IMR-90 (cell line): ENCODE measurements around the gene CIRBP. TPM values are rescaled to one million over a fixed set of nuclear protein-coding genes. Genes with fewer than 3 reads are reported as not detected.

ENCODE experiments used
- ATAC-seq: fragments of 200-7000 bp; cut with Tn5 transposase; 2 replicates; pipeline ENCODE4 v1.9.1; 2020; ENCODE audit warnings: low read depth, mild to moderate bottlenecking, moderate library complexity
- BruUV-seq: library from RNA; stranded (reverse); fragments of 400-500 nt; replicated peaks from 2 replicates; lab custom pipeline; 2021; lab: Mats Ljungman, UMichigan
- CTCF ChIA-PET: fragments of 300-600 bp; formaldehyde crosslinking; extraction: SDS; loops from one replicate; lab custom pipeline; 2021; ENCODE audit warnings: antibody characterized with exemption; lab: Yijun Ruan, JAX
- POLR2A ChIA-PET: fragments of 300-600 bp; sonication (Branson Sonifier 250); formaldehyde crosslinking; loops from one replicate; lab custom pipeline; 2022; ENCODE audit warnings: antibody characterized with exemption; ENCODE audit not compliant: unreplicated experiment; lab: Charles Lee
- DNase-seq: peaks from one replicate; pipeline ENCODE4 v3.0.0; 2013
- H2AFZ ChIP-seq: replicated peaks from 2 replicates; pipeline ENCODE3; 2013; ENCODE audit warnings: low read length, mild to moderate bottlenecking; ENCODE audit not compliant: poor library complexity
- H2AK5ac ChIP-seq: 2 replicates; pipeline ENCODE4 v1.6.1; 2013; ENCODE audit warnings: low read depth, low read length, inconsistent platforms
- H2AK9ac ChIP-seq: replicated peaks from 2 replicates; pipeline ENCODE3; 2013; ENCODE audit warnings: mild to moderate bottlenecking, low read depth, low read length, moderate library complexity; ENCODE audit not compliant: poor library complexity
- H2BK120ac ChIP-seq: 2 replicates; pipeline ENCODE4 v1.6.1; 2013; ENCODE audit warnings: low read depth, low read length, inconsistent platforms
- H2BK15ac ChIP-seq: 3 replicates; pipeline ENCODE4 v1.6.1; 2013; ENCODE audit warnings: low read depth, low read length, inconsistent platforms
- H2BK20ac ChIP-seq: 2 replicates; pipeline ENCODE4 v1.6.1; 2013; ENCODE audit warnings: low read depth, mild to moderate bottlenecking, inconsistent platforms, low read length, moderate library complexity
- H2BK5ac ChIP-seq: 2 replicates; pipeline ENCODE4 v1.6.1; 2013; ENCODE audit warnings: mild to moderate bottlenecking, low read depth, low read length, inconsistent platforms; ENCODE audit not compliant: poor library complexity, severe bottlenecking
- H3K14ac ChIP-seq: replicated peaks from 2 replicates; pipeline ENCODE4 v1.6.1; 2013; ENCODE audit warnings: low read depth, low read length, inconsistent platforms
- H3K18ac ChIP-seq: 2 replicates; pipeline ENCODE4 v1.6.1; 2013; ENCODE audit warnings: low read depth, low read length, control low read depth
- H3K23ac ChIP-seq: 2 replicates; pipeline ENCODE4 v1.6.1; 2013; ENCODE audit warnings: low read depth, low read length, inconsistent platforms
- H3K27ac ChIP-seq: 2 replicates; pipeline ENCODE4 v1.5.1; 2013; ENCODE audit warnings: mild to moderate bottlenecking, control low read depth, low read length; ENCODE audit not compliant: insufficient read depth
- H3K27me3 ChIP-seq: 2 replicates; pipeline ENCODE4 v1.6.1; 2013; ENCODE audit warnings: low read length; ENCODE audit not compliant: control insufficient read depth, insufficient read depth
- H3K36me3 ChIP-seq: 2 replicates; pipeline ENCODE4 v1.6.1; 2013; ENCODE audit warnings: low read length, mixed read lengths; ENCODE audit not compliant: control insufficient read depth, insufficient read depth
- H3K4ac ChIP-seq: 2 replicates; pipeline ENCODE4 v1.6.1; 2013; ENCODE audit warnings: low read depth, low read length, inconsistent platforms
- H3K4me1 ChIP-seq: 2 replicates; pipeline ENCODE4 v1.6.1; 2013; ENCODE audit warnings: low read length, mixed read lengths; ENCODE audit not compliant: control insufficient read depth, insufficient read depth
- H3K4me2 ChIP-seq: 2 replicates; pipeline ENCODE4 v1.6.1; 2013; ENCODE audit warnings: low read depth, mild to moderate bottlenecking, control low read depth, low read length, moderate library complexity
- H3K4me3 ChIP-seq: 2 replicates; pipeline ENCODE4 v1.5.1; 2013; ENCODE audit warnings: low read depth, mild to moderate bottlenecking, control low read depth, low read length, moderate library complexity; ENCODE audit not compliant: insufficient read depth
- H3K56ac ChIP-seq: 2 replicates; pipeline ENCODE4 v1.6.1; 2013; ENCODE audit warnings: low read length, inconsistent platforms; ENCODE audit not compliant: insufficient read depth; ENCODE audit errors: extremely low read depth
- H3K79me1 ChIP-seq, 2 experiments: 2 replicates each; pipeline ENCODE4 v1.6.1; 2013; ENCODE audit warnings: low read length in 2 of 2, inconsistent platforms in 1 of 2, low read depth in 1 of 2
- H3K9ac ChIP-seq: 2 replicates; pipeline ENCODE4 v1.6.1; 2013; ENCODE audit warnings: low read depth, low read length, control low read depth
- H3K9me1 ChIP-seq: 2 replicates; pipeline ENCODE4 v1.6.1; 2013; ENCODE audit warnings: low read length, inconsistent platforms; ENCODE audit not compliant: insufficient read depth
- H3K9me3 ChIP-seq: 2 replicates; pipeline ENCODE4 v1.6.1; 2013; ENCODE audit warnings: low read length; ENCODE audit not compliant: control insufficient read depth, insufficient read depth
- H4K20me1 ChIP-seq: 2 replicates; pipeline ENCODE4 v1.6.1; 2013; ENCODE audit warnings: low read length, inconsistent platforms; ENCODE audit not compliant: insufficient read depth
- H4K5ac ChIP-seq: 2 replicates; pipeline ENCODE4 v1.6.1; 2013; ENCODE audit warnings: mild to moderate bottlenecking, low read depth, low read length, control low read depth
- H4K8ac ChIP-seq, 2 experiments: 2 replicates each; pipeline ENCODE4 v1.6.1; 2013; ENCODE audit warnings: low read depth in 2 of 2, low read length in 2 of 2, control low read depth in 1 of 2, inconsistent platforms in 1 of 2
- H4K91ac ChIP-seq: 2 replicates; pipeline ENCODE4 v1.6.1; 2013; ENCODE audit warnings: low read depth, low read length, inconsistent platforms; ENCODE audit not compliant: insufficient read depth
- MAFK ChIP-seq: IDR thresholded peaks from 2 replicates; pipeline ENCODE4 v1.6.1; 2012; ENCODE audit warnings: low read depth, low read length, improper control_type of control experiment
- POLR2A ChIP-seq: IDR thresholded peaks from 2 replicates; pipeline ENCODE4 v1.6.1; 2012; ENCODE audit warnings: mild to moderate bottlenecking, low read depth, low read length
- RCOR1 ChIP-seq: IDR thresholded peaks from 2 replicates; pipeline ENCODE4 v1.6.1; 2012; ENCODE audit warnings: mild to moderate bottlenecking, low read length, improper control_type of control experiment; ENCODE audit not compliant: insufficient replicate concordance
- WGBS, 2 experiments: methylation state at CpG; one replicate each; pipeline versions ENCODE4 v1.1.5 to v1.1.7; 2013; ENCODE audit warnings: missing lambda C conversion rate in 2 of 2; ENCODE audit not compliant: insufficient read length in 1 of 2; ENCODE audit errors: extremely low coverage in 2 of 2; 5-methylcytosine and 5-hydroxymethylcytosine counted together
- dilution Hi-C: fragments of 300-500 bp; cut with HindIII; formaldehyde crosslinking; loops from one replicate; pipeline ENCODE4 v1.14.3; 2018; ENCODE audit warnings: low sequenced_read_pairs; ENCODE audit not compliant: unreplicated experiment
- in situ Hi-C: fragments of 300-500 bp; cut with MboI; formaldehyde crosslinking; loops from 3 replicates; pipeline ENCODE4 v1.14.3; 2019; ENCODE audit warnings: low sequenced_read_pairs, inconsistent platforms, mixed read lengths
- intact Hi-C: fragments of 100-400 bp; cut with micrococcal nuclease; formaldehyde crosslinking; loops from 2 replicates; pipeline ENCODE4 v1.10.0; 2022
- polyA plus RNA-seq, 3 experiments: library from polyadenylated mRNA; depleted of rRNA; stranded (reverse); fragments of >200 nt; gene quantifications; 2 replicates each; pipeline ENCODE4 v1.2.3, GENCODE V29; 2012; ENCODE audit warnings: low replicate concordance in 1 of 3
- total RNA-seq: library from RNA; depleted of rRNA; stranded (reverse); fragments of >200 nt; gene quantifications from 2 replicates; pipeline ENCODE4 v1.2.3, GENCODE V29; 2012

CIRBP gene
- total and polyA plus RNA-seq, 2 of the 4 experiments (the other 2 are of a cell fraction) = 299 to 542 TPM

GRCh38 chr19:1309977-1310852, 41.1 kb downstream of the CIRBP start:
- 47% methylated on average over 3 of the region's 28 CpGs; no CpG with 5 or more reads in 1 of the 2 experiments for WGBS, 2 experiments
- intact Hi-C loops = no loop called here
- no peak overlapping the region for H2BK15ac ChIP-seq
- no peaks in the 10 kb centered on the region for H3K9me3 ChIP-seq
- no peaks in the 10 kb centered on the region for H3K4me1 ChIP-seq
- no peak overlapping the region for H2AK5ac ChIP-seq
- no peaks in the 10 kb centered on the region for H3K79me1 ChIP-seq
- H2BK120ac ChIP-seq = no peak overlapping the region
- dilution Hi-C loops = no loop called here
- no peak overlapping the region for H3K14ac ChIP-seq
- no peaks in the 10 kb centered on the region for H3K9me1 ChIP-seq
- no peak overlapping the region for H2BK5ac ChIP-seq
- no peak overlapping the region for H4K5ac ChIP-seq
- no peaks in the 10 kb centered on the region; the same call in 1 of the 2 replicates for H4K20me1 ChIP-seq
- H3K27ac ChIP-seq = no peak overlapping the region
- CTCF ChIA-PET = no interaction called here
- no TSS peak for BruUV-seq
- H3K56ac ChIP-seq = no peak overlapping the region
- H3K4me3 ChIP-seq = no peak overlapping the region
- H3K18ac ChIP-seq = no peak overlapping the region
- no peak overlapping the region for H2AFZ ChIP-seq
- no peak overlapping the region for H3K4ac ChIP-seq
- no peak overlapping the region for H4K8ac ChIP-seq
- in situ Hi-C loops = no loop called here
- no peak overlapping the region for H3K9ac ChIP-seq
- H3K27me3 ChIP-seq = peaks cover 5% of the 10 kb centered on the region; the same call in 1 of the 2 replicates
- no peak overlapping the region for H3K4me2 ChIP-seq
- TF ChIP-seq MAFK = no peak
- no peak for TF ChIP-seq POLR2A
- no peak for TF ChIP-seq RCOR1
- H2BK20ac ChIP-seq = no peak overlapping the region
- H3K36me3 ChIP-seq = no peaks in the 10 kb centered on the region
- H2AK9ac ChIP-seq = peak overlapping the region; percentile 37
- POLR2A ChIA-PET = no interaction called here
- no peak for ATAC-seq
- no peak overlapping the region for H3K23ac ChIP-seq
- H4K91ac ChIP-seq = no peak overlapping the region
- DNase-seq = no peak
